Ectodermal cell (in vitro differentiated cells): ENCODE measurements around the gene WASF3.

Experiments
- H3K27ac ChIP-seq: 2 replicates; pipeline ENCODE4 v1.7.0; 2013; ENCODE audit warnings: mild to moderate bottlenecking, low read depth, low read length; ENCODE audit not compliant: insufficient read depth, poor library complexity, severe bottlenecking
- H3K27me3 ChIP-seq: 2 replicates; pipeline ENCODE4 v1.7.0; 2013; ENCODE audit warnings: mild to moderate bottlenecking, low read length; ENCODE audit not compliant: insufficient read depth, control insufficient read depth, poor library complexity, severe bottlenecking
- H3K36me3 ChIP-seq: one replicate; pipeline ENCODE4 v1.7.0; 2013; ENCODE audit warnings: low read length; ENCODE audit not compliant: control insufficient read depth, insufficient read depth
- H3K4me1 ChIP-seq: one replicate; pipeline ENCODE4 v1.7.0; 2013; ENCODE audit warnings: low read length; ENCODE audit not compliant: control insufficient read depth, insufficient read depth
- H3K4me3 ChIP-seq: 2 replicates; pipeline ENCODE4 v1.7.0; 2013; ENCODE audit warnings: low read depth, low read length, control low read depth; ENCODE audit not compliant: insufficient read depth
- H3K9me3 ChIP-seq: 2 replicates; pipeline ENCODE4 v1.7.0; 2013; ENCODE audit warnings: mild to moderate bottlenecking, low read length, moderate library complexity; ENCODE audit not compliant: control insufficient read depth
- WGBS, 2 experiments: methylation state at CpG; one replicate each; pipeline ENCODE4 v1.1.7; 2013; ENCODE audit warnings: missing lambda C conversion rate in 2 of 2; 5-methylcytosine and 5-hydroxymethylcytosine counted together

WASF3 gene

DNA sequence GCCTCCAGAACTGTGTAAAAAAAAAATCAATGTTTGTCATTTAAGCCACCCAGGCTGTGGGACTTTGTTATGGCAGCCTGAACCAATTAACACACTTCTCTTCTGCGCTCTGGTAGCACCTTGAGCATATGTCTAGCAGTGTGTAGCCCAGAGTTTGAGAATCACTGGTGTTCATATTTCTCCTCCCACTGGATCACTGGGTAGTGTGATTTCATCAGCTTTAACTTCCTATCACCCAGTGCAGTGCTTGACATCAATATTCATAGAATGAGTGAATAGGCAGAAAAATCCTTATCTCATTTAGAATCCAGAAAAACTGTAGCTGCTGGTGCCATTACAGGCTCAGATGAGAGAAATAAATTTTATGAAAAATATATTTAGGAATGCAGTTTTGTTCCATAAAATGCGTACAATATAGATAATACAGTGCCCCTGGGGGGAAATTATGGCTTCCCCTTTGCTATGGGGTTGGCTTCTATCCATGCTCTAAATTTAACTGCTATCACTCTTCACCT, 30.7 kb upstream of the WASF3 start:
- no peaks in the 10 kb centered on the region for H3K36me3 ChIP-seq
- H3K4me3 ChIP-seq, result no peak overlapping the region
- no peaks in the 10 kb centered on the region for H3K9me3 ChIP-seq
- 95 to 100% methylated on average over 2 of the region's 2 CpGs for WGBS, 2 experiments
- no peaks in the 10 kb centered on the region for H3K27me3 ChIP-seq
- H3K4me1 ChIP-seq, result peaks cover 19% of the 10 kb centered on the region
- no peak overlapping the region for H3K27ac ChIP-seq

DNA sequence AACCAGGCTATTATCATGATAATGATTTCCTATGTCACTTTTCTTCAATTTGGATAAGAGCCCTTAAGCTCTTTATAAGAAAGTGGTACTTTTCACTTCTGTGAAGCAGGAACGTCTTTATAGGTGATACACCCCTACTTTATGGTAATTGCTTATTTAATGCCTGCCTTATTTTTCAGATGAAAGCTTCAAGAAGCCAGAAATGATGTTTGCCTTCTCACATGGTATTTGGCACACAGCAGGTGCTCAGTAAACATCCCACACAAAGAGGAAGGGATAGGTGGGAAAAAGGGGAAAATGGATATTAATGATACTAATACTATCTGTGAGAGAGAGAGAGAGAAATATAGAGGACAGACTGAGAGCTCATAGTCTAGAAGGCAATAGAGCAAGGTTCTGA, 29.0 kb upstream of the WASF3 start:
- Histone ChIP-seq H3K4me1 (peaks cover 10% of the 10 kb centered on the region), H3K27me3 (no peaks in the 10 kb centered on the region), H3K27ac (no peak overlapping the region), H3K9me3 (no peaks in the 10 kb centered on the region), H3K36me3 (no peaks in the 10 kb centered on the region), H3K4me3 (no peak overlapping the region)
- 6 to 18% methylated on average over 1 of the region's 1 CpG for WGBS, 2 experiments

DNA sequence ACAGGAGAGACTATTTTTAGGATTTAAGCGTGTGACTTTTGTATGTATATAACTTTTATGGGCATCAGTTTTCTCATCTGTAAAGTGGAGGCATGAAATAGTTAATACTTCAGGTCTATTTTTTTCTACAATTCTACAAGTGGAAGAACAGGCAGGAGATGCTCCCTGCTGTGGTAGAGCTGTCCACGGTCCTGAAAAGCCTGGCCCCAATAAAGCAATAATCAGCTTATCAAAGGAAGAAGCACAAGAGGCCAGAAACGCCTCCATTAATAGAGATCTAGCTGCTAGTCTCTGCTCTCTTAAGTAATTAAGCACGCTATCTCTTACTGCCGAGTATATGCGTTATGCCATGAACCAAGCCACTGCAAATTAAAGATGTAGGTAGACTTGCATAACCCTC, 28.0 kb upstream of the WASF3 start:
- 42 to 43% methylated on average over 6 of the region's 6 CpGs for WGBS, 2 experiments
- Histone ChIP-seq H3K9me3 (no peaks in the 10 kb centered on the region), H3K27ac (no peak overlapping the region), H3K27me3 (no peaks in the 10 kb centered on the region), H3K36me3 (no peaks in the 10 kb centered on the region), H3K4me1 (peaks cover 10% of the 10 kb centered on the region), H3K4me3 (no peak overlapping the region)

DNA sequence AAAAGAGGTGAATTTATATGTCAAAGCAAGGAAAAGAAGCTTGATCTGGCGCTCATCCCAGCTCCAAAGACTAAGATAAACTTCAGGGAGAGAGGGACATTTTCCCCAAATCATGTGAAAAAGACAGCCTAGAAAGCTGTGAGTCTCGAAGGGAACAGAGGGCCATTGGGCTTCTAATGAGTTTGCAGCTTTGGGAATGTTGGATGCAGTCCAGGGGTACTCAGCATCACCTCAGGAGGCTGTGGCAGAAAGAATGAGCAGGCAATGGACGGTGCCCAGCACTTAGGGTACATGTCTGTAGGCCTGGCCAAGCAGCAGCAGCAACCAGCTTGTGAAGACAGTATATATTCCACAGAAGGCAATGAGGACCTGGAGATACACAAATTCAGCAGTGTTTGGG, 25.7 kb upstream of the WASF3 start:
- no peak overlapping the region for H3K4me3 ChIP-seq
- no peaks in the 10 kb centered on the region for H3K27me3 ChIP-seq
- no peak overlapping the region for H3K27ac ChIP-seq
- no peaks in the 10 kb centered on the region for H3K36me3 ChIP-seq
- H3K4me1 ChIP-seq, result no peaks in the 10 kb centered on the region
- WGBS, 2 experiments, result 87 to 93% methylated on average over 3 of the region's 3 CpGs
- H3K9me3 ChIP-seq, result no peaks in the 10 kb centered on the region

DNA sequence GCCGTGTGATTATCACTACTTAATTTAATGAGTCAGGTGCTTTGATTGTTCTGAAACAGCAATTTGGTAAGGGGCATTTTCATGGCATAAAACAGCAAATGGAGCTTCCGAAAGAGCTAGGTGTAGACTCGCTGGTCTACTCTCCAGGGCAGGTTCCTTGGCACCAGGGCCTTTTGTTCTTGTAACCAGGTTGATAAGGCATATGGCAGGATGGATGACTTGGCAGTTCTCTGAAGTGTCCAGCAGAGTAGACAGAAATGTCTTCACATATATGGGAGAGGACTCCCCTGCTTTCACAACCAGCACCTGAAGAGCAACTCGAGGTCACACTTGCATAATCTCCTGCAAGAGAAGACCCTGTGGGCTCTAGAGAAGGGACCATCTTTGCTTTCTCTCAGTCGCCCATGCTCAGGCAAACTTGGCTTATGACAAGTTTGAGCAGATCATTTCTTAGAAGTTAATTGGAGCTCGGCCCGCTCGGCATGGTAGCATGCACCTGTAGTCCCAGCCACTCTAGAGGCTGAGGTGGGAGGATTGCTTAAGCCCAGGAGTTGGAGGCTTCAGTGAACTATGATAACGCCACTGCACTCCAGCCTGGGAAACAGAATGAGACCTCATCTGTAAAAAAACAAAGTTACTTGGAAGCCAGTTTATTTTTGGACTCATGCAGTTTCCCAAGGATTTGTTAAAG, 23.3 kb upstream of the WASF3 start:
- no peaks in the 10 kb centered on the region for H3K36me3 ChIP-seq
- no peak overlapping the region for H3K27ac ChIP-seq
- no peaks in the 10 kb centered on the region for H3K4me1 ChIP-seq
- WGBS, 2 experiments, result 92 to 95% methylated on average over 9 of the region's 9 CpGs
- H3K27me3 ChIP-seq, result no peaks in the 10 kb centered on the region
- no peak overlapping the region for H3K4me3 ChIP-seq
- H3K9me3 ChIP-seq, result no peaks in the 10 kb centered on the region

DNA sequence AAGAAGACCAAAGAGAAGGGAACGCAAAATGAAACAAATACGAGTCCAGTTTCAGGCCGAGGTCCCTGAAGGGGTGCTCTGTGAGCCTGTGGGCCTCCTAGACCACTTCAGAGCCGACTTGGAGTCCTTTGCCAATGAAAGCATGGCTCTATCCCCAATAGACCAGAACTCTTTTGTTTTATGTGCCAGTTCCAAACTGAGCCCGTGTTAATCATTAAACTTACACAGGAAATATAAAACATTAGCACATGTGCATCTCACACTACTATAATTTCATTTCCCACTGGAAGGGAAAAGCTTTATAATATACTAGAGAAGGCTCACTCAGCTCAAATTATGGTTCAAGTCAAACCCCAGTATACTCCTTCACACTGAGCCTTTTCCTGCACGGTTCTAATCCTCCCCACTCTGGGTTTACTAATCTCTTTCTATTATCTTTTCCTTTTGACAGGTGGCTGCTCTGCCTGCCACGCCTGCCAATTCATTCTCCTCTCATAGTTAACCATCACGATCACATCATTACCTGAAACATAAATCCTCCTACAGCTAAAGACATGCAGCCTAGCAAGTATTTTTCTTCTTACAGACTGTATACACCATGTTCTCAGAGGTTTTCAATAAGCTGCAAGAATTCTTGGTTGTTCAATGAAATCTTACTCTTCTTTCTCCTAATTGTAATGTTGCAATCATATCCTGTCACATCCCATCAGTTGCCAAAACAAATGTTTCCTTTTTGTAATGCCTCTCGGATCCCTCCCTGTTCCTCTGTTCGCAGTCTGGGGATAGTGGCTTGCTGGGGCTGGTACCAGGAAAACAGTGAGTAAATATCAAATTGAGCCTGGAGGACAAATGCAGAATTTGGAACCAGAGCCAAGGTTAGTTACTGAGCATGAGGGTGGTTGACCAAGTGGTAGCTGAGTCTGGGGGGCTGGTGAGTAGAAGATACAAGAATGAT, 18.8 kb upstream of the WASF3 start:
- no peaks in the 10 kb centered on the region for H3K9me3 ChIP-seq
- no peaks in the 10 kb centered on the region for H3K27me3 ChIP-seq
- 82 to 85% methylated on average over 10 of the region's 10 CpGs for WGBS, 2 experiments
- no peak overlapping the region for H3K27ac ChIP-seq
- peaks cover 2% of the 10 kb centered on the region for H3K4me1 ChIP-seq
- H3K4me3 ChIP-seq, result no peak overlapping the region
- no peaks in the 10 kb centered on the region for H3K36me3 ChIP-seq

DNA sequence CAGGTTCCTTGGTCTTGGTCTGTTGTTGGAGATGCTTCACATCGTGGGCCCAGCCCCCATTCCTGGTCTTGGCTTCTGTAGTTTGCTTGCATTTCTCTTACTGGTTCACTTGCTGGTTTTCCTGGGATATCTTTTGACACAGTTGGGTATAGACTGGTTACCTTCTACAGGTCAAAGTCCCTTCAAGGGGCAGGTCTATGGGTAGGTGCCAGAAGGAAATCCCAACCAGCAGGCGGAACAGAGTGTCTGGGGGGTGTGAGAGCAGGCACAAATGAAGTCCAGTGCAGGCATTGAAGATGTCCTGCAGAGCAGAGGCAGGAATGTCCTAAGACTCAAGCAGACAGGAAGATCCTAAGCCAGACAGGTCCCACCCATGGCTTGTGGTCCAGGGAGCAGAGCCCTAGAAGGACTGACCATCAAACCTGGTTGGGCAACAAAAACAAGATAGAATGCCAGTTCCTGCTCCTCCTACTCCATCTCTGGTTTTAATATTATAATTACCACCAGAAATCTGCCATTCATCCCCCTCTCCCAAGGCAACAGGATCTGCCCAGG, 17.7 kb upstream of the WASF3 start:
- 89 to 94% methylated on average over 2 of the region's 2 CpGs for WGBS, 2 experiments
- Histone ChIP-seq H3K9me3 (no peaks in the 10 kb centered on the region), H3K27ac (no peak overlapping the region), H3K4me1 (peaks cover 2% of the 10 kb centered on the region), H3K4me3 (no peak overlapping the region), H3K36me3 (no peaks in the 10 kb centered on the region), H3K27me3 (no peaks in the 10 kb centered on the region)

DNA sequence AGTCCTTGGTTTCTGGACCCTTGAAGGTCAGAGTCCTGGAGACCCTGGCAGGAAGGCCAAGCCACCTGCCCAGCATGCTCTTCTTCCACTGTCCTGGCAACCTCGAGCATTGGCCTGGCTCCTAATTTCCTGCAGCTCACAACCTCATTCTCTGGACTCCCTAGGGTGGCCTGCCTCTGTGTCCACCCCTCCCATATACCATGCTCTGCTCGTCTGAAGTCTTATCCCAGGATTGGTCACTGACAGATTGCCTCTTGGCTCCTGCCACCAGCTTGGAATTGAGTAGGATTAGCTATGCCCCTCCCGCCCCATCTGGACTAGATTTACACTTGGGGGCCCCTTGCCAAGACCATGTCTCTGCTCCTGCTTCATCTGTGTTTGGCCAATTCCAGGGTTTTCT, 17.1 kb upstream of the WASF3 start:
- no peak overlapping the region for H3K4me3 ChIP-seq
- H3K27ac ChIP-seq, result no peak overlapping the region
- H3K36me3 ChIP-seq, result no peaks in the 10 kb centered on the region
- no peaks in the 10 kb centered on the region for H3K9me3 ChIP-seq
- H3K4me1 ChIP-seq, result peaks cover 2% of the 10 kb centered on the region
- WGBS, 2 experiments, result 76 to 80% methylated on average over 3 of the region's 3 CpGs
- H3K27me3 ChIP-seq, result no peaks in the 10 kb centered on the region

DNA sequence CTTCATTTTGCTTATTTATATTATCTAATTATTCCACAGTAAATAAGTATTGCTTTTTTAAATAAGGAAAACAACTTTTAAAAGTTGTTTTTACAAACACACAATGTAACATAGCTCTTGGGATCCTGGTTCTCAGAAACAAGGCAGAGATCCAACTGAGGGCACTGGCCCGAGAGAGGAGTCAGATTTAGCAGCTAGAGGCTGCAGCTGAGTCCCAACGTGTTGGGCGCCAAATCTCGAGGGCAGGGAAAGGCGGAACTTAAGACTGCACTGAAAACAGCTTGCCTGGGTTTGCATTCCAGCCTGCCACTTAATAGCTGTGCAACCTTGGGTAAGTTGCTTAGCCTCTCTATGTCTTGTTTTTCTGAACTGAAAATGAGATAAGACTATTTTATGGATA, 16.4 kb upstream of the WASF3 start:
- Histone ChIP-seq H3K36me3 (no peaks in the 10 kb centered on the region), H3K4me3 (no peak overlapping the region), H3K9me3 (no peaks in the 10 kb centered on the region), H3K4me1 (peaks cover 2% of the 10 kb centered on the region), H3K27me3 (no peaks in the 10 kb centered on the region), H3K27ac (no peak overlapping the region)
- WGBS, 2 experiments, result 89 to 90% methylated on average over 5 of the region's 5 CpGs
